GM06990 (cell line): ENCODE data around the gene SUZ12.
"Not testable (repeated sequence)": the region's sequence is repeated elsewhere in the genome, so short reads cannot be mapped to it uniquely, and the experiment has no call there.

Experiments used
- DNase-seq: peaks from one replicate; pipeline ENCODE4 v3.0.0-alpha.2; 2011; ENCODE audit not compliant: insufficient read length; ENCODE audit errors: extremely low read depth
- H3K27me3 ChIP-seq: replicated peaks from 2 replicates; pipeline ENCODE4 v1.6.0; 2011; ENCODE audit warnings: low read length; ENCODE audit not compliant: control insufficient read depth, insufficient read depth
- H3K36me3 ChIP-seq: 2 replicates; pipeline ENCODE4 v1.5.1; 2011; ENCODE audit warnings: low read length; ENCODE audit not compliant: control insufficient read depth, insufficient read depth
- H3K4me3 ChIP-seq: replicated peaks from 2 replicates; pipeline ENCODE4 v1.5.1; 2011; ENCODE audit warnings: low read depth, mild to moderate bottlenecking, control low read depth, low read length
- CTCF ChIP-seq: IDR thresholded peaks from 2 replicates; pipeline ENCODE4 v1.5.1; 2011; ENCODE audit warnings: low read length, control low read depth, mild to moderate bottlenecking, inconsistent platforms; ENCODE audit not compliant: insufficient read depth, poor library complexity, severe bottlenecking

Gene SUZ12

GRCh38 chr17:31936615-31937609, at the start of gene SUZ12:
Gene SUZ12 (plus strand): TSS chr17:31937007. CDS start chr17:31937247, 240 bp downstream.
- peak within 1 kb of the TSS; percentile 80 for H3K4me3 ChIP-seq
- DNase-seq, result peak; percentile 86
- not testable (repeated sequence) for H3K36me3 ChIP-seq, H3K27me3 ChIP-seq

- peaks cover 7% of the 10 kb centered on the region for H3K36me3 ChIP-seq
These were observed 48.7 kb upstream of the SUZ12 start for GRCh38 chr17:31888124-31888523.

GRCh38 chr17:31900877-31901276, 35.9 kb upstream of the SUZ12 start:
- H3K27me3 ChIP-seq, result no peaks in the 10 kb centered on the region
- peaks cover 8% of the 10 kb centered on the region for H3K36me3 ChIP-seq
- no peak for DNase-seq
- TF ChIP-seq CTCF, result no peak
- peak overlapping the region; percentile 76 for H3K4me3 ChIP-seq

More at GRCh38 chr17:31888124-31888523, 48.7 kb upstream of the SUZ12 start:
- TF ChIP-seq CTCF, result no peak
- DNase-seq, result no peak
- Histone ChIP-seq H3K27me3 (no peaks in the 10 kb centered on the region), H3K4me3 (no peak overlapping the region)

- Histone ChIP-seq H3K27me3 (no peaks in the 10 kb centered on the region), H3K4me3 (no peak overlapping the region), H3K36me3 (peaks cover 5% of the 10 kb centered on the region)
- no peak for TF ChIP-seq CTCF
- DNase-seq, result peak; percentile 52
These were observed 34.1 kb upstream of the SUZ12 start for GRCh38 chr17:31902693-31903092.

DNA sequence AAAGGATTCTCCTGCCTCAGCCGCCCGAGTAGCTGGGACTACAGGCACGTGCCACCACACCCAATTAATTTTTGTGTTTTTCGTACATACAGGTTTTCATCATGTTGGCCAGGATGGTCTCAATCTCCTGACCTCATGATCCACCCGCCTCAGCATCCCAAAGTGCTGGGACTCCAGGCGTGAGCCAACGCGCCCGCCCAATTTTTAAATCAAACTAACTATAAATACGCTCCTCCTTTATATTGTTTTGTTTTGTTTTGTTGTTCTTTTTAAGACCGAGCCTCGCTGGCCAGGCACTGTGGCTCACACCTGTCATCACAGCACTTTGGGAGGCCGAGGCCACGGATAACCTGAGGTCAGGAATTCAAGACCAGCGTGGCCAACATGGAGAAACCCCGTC, 33.4 kb upstream of the SUZ12 start:
- no peak for DNase-seq
- peaks cover 5% of the 10 kb centered on the region for H3K36me3 ChIP-seq
- no peaks in the 10 kb centered on the region for H3K27me3 ChIP-seq
- no peak for TF ChIP-seq CTCF
- no peak overlapping the region for H3K4me3 ChIP-seq

- H3K4me3 ChIP-seq, result no peak overlapping the region
- TF ChIP-seq CTCF, result no peak
- no peak for DNase-seq
- no peaks in the 10 kb centered on the region for H3K27me3 ChIP-seq
- H3K36me3 ChIP-seq, result no peaks in the 10 kb centered on the region
These were observed 29.4 kb upstream of the SUZ12 start for GRCh38 chr17:31907342-31907962.
